ENCODE data around the gene CCDC92. TPM values are rescaled to one million over a fixed set of nuclear protein-coding genes. Genes with fewer than 3 reads are reported as not detected.
A peak's percentile ranks its signal among the peaks of the same experiment; 100 is the strongest.

Gene CCDC92
- total and polyA plus RNA-seq, 2 donors from 2014 or later: 39.3 to 41.4 TPM

DNA sequence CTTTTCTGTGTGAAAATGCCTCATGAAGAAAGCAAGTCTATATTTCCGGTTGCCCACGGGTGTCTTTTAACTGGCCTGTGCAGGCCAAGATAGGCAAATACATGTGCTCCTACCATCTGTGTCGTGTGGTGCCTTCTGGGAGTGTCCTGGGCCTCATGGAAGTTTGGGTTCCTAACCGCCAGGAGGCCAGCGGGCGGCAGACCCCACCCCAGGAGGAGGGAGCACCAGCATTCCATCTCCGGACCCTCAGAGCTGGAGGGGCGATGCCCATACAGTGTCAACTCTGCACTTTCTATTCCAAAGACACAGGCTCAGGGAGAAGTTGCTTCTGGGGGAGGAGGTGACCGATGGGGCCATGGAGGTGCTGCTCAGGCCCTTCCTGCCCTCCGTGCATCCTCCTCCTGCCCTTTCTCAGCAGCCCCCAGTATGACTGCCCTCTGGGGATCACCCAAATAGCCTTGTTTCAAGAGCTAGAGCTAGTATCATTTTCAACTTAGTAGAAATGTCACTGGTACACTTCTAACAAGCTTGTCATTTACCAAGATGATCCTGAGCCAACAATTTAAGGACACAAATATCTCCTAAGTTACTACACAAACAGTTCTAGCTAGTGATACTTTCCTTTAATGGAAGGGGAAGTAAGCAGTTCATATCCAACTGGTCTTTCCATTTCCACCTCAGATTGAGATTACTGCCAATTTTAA lies 17.8 kb downstream of the CCDC92 start:
- no peak overlapping the region for H3K9ac ChIP-seq (ENCODE audit: low read length in 3 of 3)
- no peak overlapping the region for H3K4me3 ChIP-seq (ENCODE audit: low read length in 3 of 3)
- H3K36me3 ChIP-seq (ENCODE audit: control insufficient read depth in 2 of 3, insufficient read depth in 3 of 3, low read length in 3 of 3): no peaks in the 10 kb centered on the region
- H3K4me1 ChIP-seq (ENCODE audit: control insufficient read depth in 2 of 3, insufficient read depth in 2 of 3, low read depth in 1 of 3, low read length in 3 of 3): peaks cover 0 to 6% (median 5%) of the 10 kb centered on the region in 3 donors
- TF ChIP-seq, protein P1, sequence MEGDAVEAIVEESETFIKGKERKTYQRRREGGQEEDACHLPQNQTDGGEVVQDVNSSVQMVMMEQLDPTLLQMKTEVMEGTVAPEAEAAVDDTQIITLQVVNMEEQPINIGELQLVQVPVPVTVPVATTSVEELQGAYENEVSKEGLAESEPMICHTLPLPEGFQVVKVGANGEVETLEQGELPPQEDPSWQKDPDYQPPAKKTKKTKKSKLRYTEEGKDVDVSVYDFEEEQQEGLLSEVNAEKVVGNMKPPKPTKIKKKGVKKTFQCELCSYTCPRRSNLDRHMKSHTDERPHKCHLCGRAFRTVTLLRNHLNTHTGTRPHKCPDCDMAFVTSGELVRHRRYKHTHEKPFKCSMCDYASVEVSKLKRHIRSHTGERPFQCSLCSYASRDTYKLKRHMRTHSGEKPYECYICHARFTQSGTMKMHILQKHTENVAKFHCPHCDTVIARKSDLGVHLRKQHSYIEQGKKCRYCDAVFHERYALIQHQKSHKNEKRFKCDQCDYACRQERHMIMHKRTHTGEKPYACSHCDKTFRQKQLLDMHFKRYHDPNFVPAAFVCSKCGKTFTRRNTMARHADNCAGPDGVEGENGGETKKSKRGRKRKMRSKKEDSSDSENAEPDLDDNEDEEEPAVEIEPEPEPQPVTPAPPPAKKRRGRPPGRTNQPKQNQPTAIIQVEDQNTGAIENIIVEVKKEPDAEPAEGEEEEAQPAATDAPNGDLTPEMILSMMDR (IDR thresholded peaks at IDR 0.05; ENCODE audit: borderline replicate concordance, extremely low read depth, insufficient read depth): no peak
- intact Hi-C loops (cut with DNase I): no loop called here
- H3K9me3 ChIP-seq (ENCODE audit: control insufficient read depth in 2 of 3, insufficient read depth in 1 of 3, low read length in 3 of 3): no peaks in the 10 kb centered on the region
- no peak for FAIRE-seq
- H3K27ac ChIP-seq (ENCODE audit: low read depth in 2 of 2, low read length in 2 of 2): no peak overlapping the region
- H3K27me3 ChIP-seq (ENCODE audit: control insufficient read depth, insufficient read depth, low read length): no peaks in the 10 kb centered on the region
- DNase-seq: peak in 1 of 5 donors; percentile 40

DNA sequence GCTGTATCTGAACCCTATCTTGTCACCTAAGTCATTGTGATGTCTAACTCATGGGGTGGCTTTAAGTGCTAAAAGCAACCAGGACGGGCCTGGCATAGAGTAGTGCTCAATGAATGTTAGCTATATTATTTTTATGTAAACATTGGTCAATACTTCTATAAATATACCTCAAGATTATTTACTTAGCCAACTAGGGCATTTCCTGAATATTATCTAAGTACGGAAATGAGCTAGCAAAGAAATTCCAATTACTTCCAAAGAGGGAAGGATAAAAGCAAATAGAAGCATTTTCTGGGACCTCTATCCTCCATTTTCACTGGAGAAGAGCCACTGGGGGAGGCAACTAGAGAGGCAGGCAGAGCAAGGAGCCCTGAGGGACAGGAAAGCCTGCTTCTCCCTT lies 20.6 kb downstream of the CCDC92 start:
- Histone ChIP-seq H3K4me3 (ENCODE audit: low read length in 3 of 3) (no peak overlapping the region), H3K4me1 (ENCODE audit: control insufficient read depth in 2 of 3, insufficient read depth in 2 of 3, low read depth in 1 of 3, low read length in 3 of 3) (peaks cover 0 to 11% (median 9%) of the 10 kb centered on the region in 3 donors), H3K27me3 (ENCODE audit: control insufficient read depth, insufficient read depth, low read length) (no peaks in the 10 kb centered on the region), H3K9ac (ENCODE audit: low read length in 3 of 3) (no peak overlapping the region), H3K36me3 (ENCODE audit: control insufficient read depth in 2 of 3, insufficient read depth in 3 of 3, low read length in 3 of 3) (no peaks in the 10 kb centered on the region), H3K9me3 (ENCODE audit: control insufficient read depth in 2 of 3, insufficient read depth in 1 of 3, low read length in 3 of 3) (no peaks in the 10 kb centered on the region), H3K27ac (ENCODE audit: low read depth in 2 of 2, low read length in 2 of 2) (no peak overlapping the region)
- no peak for FAIRE-seq
- intact Hi-C loops (cut with DNase I): no loop called here
- DNase-seq: no peak
- TF ChIP-seq, protein P1 (IDR thresholded peaks at IDR 0.05; ENCODE audit: borderline replicate concordance, extremely low read depth, insufficient read depth): no peak

DNA sequence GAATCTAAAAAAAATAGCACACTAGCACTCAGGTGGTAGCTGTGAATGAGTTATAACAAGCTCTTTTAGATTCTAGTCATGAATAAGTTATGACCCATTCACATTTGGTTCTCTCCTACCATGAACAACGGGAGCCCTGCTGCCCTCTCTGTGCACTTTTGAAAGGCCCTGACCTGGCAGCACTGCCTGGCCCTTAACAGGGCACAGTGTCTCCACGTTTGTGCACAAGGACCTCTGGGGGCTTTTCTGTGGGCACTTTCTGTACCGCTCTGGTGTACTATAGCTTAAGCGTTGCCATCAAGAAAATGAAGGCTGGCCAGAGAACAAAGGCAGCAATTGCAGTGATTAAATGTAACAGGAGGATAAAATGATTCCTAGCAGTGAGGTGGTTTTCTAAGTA lies 21.2 kb downstream of the CCDC92 start:
- H3K27me3 ChIP-seq (ENCODE audit: control insufficient read depth, insufficient read depth, low read length): no peaks in the 10 kb centered on the region
- TF ChIP-seq, protein P1 (IDR thresholded peaks at IDR 0.05; ENCODE audit: borderline replicate concordance, extremely low read depth, insufficient read depth): no peak
- peaks cover 0 to 11% (median 9%) of the 10 kb centered on the region in 3 donors for H3K4me1 ChIP-seq (ENCODE audit: control insufficient read depth in 2 of 3, insufficient read depth in 2 of 3, low read depth in 1 of 3, low read length in 3 of 3)
- H3K9me3 ChIP-seq (ENCODE audit: control insufficient read depth in 2 of 3, insufficient read depth in 1 of 3, low read length in 3 of 3): no peaks in the 10 kb centered on the region
- no peak for FAIRE-seq
- no peaks in the 10 kb centered on the region for H3K36me3 ChIP-seq (ENCODE audit: control insufficient read depth in 2 of 3, insufficient read depth in 3 of 3, low read length in 3 of 3)
- no peak overlapping the region for H3K27ac ChIP-seq (ENCODE audit: low read depth in 2 of 2, low read length in 2 of 2)
- no peak for DNase-seq
- no peak overlapping the region for H3K9ac ChIP-seq (ENCODE audit: low read length in 3 of 3)
- intact Hi-C loops (cut with DNase I): no loop called here
- H3K4me3 ChIP-seq (ENCODE audit: low read length in 3 of 3): no peak overlapping the region

Measured in kidney (tissue), 14 donors.